SK-N-MC (cell line): Measurements from ENCODE around the gene ENPP4.

Source experiments
- EZH2 ChIP-seq: fragments of 200-600 bp; sonication (generic); IDR thresholded peaks from one replicate; pipeline ENCODE4 v1.6.1; 2017; ENCODE audit warnings: antibody characterized with exemption
- POLR2AphosphoS5 ChIP-seq: IDR thresholded peaks from 2 replicates; pipeline ENCODE4 v1.6.1; 2012; ENCODE audit warnings: mild to moderate bottlenecking, low read depth, low read length, borderline replicate concordance

DNA sequence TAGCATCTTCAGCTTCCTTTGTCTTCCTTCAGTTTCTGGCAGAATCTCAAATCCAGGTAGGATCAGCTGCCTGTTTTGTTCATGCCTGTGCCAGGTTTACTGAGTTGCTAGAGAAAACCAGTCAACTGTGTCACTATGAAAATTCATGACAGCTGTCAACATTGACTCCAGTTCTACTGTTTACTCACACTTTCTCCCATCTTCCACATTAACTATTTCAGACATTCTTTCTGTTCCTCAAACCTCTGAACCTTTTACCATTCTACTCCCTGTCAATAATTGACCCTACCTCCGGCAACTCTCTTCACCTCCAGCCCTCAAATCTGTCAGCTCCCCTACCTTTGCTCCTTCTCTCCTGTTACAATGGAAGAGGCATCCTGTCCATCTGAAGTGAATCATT lies 8.5 kb downstream of the ENPP4 start:
- TF ChIP-seq EZH2, result no peak
- TF ChIP-seq POLR2AphosphoS5, result no peak
